OCI-LY1 (cell line): ENCODE data around the gene NUDT16.

Experiments used
- CTCF ChIP-seq: fragments of 200-600 bp; sonication (generic), shearing (Covaris generic); IDR thresholded peaks from 2 replicates; pipeline ENCODE4 v1.5.1; 2017; ENCODE audit warnings: mild to moderate bottlenecking, antibody characterized with exemption, low read length, moderate library complexity, mixed read lengths
- EZH2 ChIP-seq: fragments of 200-600 bp; sonication (generic), shearing (Covaris generic); IDR thresholded peaks from 2 replicates; pipeline ENCODE4 v1.8.0; 2017; ENCODE audit warnings: borderline replicate concordance, mixed run types, mild to moderate bottlenecking, antibody characterized with exemption, low read length, moderate library complexity, mixed read lengths

GRCh38 chr3:131417751-131418150 lies 36.2 kb downstream of the NUDT16 start:
- TF ChIP-seq EZH2 (no peak), CTCF (no peak)
